Fibroblast of villous mesenchyme (primary cell): Measurements from ENCODE around the gene ABITRAM. TPM values are rescaled to one million over a fixed set of nuclear protein-coding genes. Genes with fewer than 3 reads are reported as not detected.
A peak's percentile ranks its signal among the peaks of the same experiment; 100 is the strongest.
"Not testable (repeated sequence)": the region's sequence is repeated elsewhere in the genome, so short reads cannot be mapped to it uniquely, and the experiment has no call there.

Source experiments
- DNase-seq: peaks from one replicate; pipeline ENCODE4 v3.0.0-alpha.2; 2010; ENCODE audit warnings: low read depth
- H3K4me3 ChIP-seq: 2 replicates; pipeline ENCODE4 v1.5.1; 2011; ENCODE audit warnings: low read depth, mild to moderate bottlenecking, low read length
- total RNA-seq: library from RNA; depleted of rRNA; stranded (reverse); fragments of >200 nt; gene quantifications from 2 replicates; pipeline ENCODE4 v1.2.3, GENCODE V29; 2012
- TF ChIP-seq, protein P1 (sequence below): IDR thresholded peaks from 2 replicates; pipeline ENCODE4 v1.5.1; 2012; ENCODE audit warnings: low read depth, mild to moderate bottlenecking, low read length; ENCODE audit not compliant: insufficient read depth

ABITRAM gene
- total RNA-seq, 1 donor, result 9.9 TPM

DNA sequence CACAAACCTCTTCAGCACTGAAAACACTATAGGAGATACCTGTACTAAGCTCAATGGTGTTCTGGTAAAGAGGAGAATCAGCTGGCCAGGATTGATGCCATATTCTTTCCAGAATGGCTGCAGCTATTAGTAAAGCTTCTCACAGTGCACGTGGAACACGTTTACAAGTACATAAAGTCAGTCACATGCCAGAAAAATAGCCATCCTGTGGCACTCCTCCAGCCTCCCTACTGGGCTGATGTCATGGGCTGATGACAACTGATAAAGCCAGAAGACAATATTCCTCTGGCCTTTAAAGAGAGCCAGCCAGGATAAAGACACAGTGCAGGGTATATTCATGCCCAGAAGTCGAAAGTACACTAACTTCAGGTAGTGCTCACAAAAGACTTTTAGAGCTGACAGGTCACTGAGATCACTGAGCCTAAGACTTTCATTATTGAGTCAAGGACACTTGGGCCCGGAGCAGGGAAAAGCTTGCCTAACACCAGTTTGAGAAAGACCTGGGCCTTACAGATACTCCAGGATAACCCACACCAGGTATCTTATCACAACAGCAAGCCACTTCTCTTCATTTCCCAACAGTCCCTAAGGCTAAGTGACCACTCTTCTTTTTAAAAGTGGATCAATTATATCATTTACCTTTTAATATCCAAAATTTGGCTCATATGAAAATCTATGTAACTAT lies 29.4 kb downstream of the ABITRAM start:
- TF ChIP-seq, protein P1, sequence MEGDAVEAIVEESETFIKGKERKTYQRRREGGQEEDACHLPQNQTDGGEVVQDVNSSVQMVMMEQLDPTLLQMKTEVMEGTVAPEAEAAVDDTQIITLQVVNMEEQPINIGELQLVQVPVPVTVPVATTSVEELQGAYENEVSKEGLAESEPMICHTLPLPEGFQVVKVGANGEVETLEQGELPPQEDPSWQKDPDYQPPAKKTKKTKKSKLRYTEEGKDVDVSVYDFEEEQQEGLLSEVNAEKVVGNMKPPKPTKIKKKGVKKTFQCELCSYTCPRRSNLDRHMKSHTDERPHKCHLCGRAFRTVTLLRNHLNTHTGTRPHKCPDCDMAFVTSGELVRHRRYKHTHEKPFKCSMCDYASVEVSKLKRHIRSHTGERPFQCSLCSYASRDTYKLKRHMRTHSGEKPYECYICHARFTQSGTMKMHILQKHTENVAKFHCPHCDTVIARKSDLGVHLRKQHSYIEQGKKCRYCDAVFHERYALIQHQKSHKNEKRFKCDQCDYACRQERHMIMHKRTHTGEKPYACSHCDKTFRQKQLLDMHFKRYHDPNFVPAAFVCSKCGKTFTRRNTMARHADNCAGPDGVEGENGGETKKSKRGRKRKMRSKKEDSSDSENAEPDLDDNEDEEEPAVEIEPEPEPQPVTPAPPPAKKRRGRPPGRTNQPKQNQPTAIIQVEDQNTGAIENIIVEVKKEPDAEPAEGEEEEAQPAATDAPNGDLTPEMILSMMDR, result no peak
- peak; percentile 39 for DNase-seq
- no peak overlapping the region for H3K4me3 ChIP-seq

DNA sequence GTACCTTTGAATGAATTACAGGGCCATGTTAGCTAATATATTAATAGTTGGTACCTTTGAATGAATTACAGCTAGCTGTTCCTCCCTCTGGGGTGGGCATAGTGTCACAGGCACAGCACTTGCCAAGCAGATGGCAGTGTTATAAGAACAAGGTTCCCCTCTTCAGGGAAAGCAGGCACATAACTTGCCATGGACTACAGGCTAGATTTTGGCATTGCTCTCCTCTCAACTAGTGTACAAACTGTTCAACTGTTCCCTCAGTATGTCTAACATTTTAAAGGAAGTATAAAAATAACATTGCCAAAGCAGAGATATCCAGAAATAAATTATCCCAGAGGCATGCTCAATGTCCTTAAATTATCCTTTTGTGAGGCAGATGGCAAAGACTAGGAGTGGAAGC lies 33.7 kb downstream of the ABITRAM start:
- no peak overlapping the region for H3K4me3 ChIP-seq
- DNase-seq, result no peak
- TF ChIP-seq, protein P1, result no peak

DNA sequence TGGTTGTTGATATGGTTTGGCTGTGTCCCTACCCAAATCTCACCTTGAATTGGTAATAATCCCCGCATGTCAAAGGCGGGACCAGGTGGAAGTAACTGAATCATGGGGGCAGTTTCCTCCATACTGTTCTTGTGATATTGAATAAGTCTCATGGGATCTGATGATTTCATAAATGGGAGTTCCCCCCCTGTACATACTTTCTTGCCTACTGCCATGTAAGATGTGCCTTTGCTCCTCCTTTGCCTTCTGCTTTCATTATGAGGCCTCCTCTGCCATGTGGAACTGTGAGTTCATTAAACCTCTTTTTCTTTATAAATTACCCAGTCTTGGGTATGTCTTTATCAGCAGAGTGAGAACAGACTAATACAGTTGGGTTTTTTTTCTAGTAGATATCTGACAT lies 37.2 kb downstream of the ABITRAM start:
- H3K4me3 ChIP-seq, DNase-seq: not testable (repeated sequence)

DNA sequence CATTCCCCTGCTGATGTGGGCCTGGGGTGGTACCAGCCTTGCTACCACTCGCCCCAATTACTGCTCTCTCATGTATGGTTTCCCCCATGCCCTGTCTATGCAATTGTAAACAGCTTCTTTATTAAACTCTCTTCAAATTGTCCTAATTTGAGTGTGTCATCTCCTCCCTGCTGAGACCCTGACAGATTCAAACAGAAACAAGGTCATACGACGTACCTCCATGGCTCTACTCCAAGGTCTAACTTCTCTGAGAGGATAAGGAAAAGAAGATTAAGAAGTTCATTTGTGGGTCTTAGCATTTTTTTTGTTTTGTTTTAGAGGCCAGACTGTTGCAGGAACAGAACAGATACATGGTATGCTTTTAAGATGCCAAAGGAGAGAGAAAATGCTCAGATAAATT lies 38.0 kb downstream of the ABITRAM start:
- TF ChIP-seq, protein P1, result no peak
- no peak overlapping the region for H3K4me3 ChIP-seq
- DNase-seq, result no peak

DNA sequence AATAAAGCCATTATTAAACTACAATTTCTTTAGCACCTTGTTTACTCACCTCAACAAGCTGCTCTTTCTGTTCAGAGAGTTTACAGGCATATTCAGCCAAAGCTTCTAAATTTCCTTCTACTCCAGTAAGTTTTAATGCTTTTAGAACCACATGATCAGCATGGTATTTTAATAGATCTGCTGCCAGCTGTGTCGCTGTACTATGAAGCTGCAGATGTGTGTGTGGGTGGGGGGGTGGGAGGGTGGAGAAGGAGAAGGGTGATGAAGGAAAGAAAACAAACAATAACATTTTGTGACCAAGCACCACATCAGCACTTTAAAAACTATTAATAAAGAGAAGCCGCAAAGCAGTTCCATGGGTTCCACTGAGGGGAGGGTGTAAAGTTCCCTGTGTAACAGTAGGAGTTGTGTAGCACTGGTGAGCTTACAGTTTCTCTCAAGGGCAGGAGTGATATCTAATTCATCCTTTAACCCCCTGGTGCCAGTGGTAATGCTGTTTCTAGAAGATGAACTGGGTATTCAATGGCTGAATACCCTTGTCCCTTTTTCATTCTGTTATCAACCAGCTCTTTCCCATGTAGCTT lies 38.5 kb downstream of the ABITRAM start:
- TF ChIP-seq, protein P1, result no peak
- peak; percentile 58 for DNase-seq

DNA sequence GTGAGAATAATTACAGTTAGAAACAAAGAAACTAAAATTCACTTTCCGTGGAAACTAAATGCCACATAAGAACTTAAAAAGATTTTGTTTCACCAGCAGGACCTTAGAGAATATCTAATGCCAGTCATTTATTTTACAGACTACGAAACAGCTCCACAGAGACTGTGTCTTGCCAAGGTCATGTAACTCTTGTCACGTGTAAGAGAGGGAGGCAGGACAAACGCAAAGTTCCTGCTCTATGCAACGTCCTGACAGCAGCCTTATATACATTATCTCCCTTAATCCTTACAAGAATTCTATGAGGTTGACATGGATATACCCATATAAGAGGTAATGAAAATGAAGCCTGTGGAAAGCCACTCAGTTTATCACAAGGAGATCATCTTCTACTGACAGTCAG lies 39.7 kb downstream of the ABITRAM start:
- TF ChIP-seq, protein P1, result no peak
- no peak overlapping the region for H3K4me3 ChIP-seq
- no peak for DNase-seq

More for the DNA sequence above, 38.5 kb downstream of the ABITRAM start:
- no peak overlapping the region for H3K4me3 ChIP-seq

DNA sequence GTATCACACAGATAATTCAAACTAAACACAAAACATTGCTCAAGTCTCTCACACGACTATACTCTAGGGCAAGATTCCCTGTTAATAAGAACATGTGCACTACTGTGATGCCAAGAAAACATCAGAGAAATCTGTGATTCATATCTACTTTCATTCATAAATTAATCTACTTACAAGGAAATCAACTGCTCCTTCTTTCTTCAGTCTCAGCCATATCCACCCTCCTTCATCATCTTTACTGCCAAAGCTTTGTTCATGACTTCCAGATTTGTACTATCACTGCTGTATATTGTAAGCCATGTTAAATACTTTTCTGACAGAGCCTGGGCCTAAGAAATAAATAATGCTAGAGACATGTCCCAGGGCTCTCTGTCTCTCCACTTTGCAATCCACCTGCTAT lies 44.0 kb downstream of the ABITRAM start:
- TF ChIP-seq, protein P1, result no peak
- no peak overlapping the region for H3K4me3 ChIP-seq
- DNase-seq, result no peak
